Umbilical cord (tissue), 2 donors: ENCODE results near the gene TMEM232. TPM values are rescaled to one million over a fixed set of nuclear protein-coding genes. Genes with fewer than 3 reads are reported as not detected.
"Not testable (repeated sequence)": the region's sequence is repeated elsewhere in the genome, so short reads cannot be mapped to it uniquely, and the experiment has no call there.

Source experiments
- DNase-seq: peaks from one replicate; pipeline ENCODE4 v3.0.0-alpha.2; 2015; ENCODE audit warnings: low spot score
- total RNA-seq: library from RNA; depleted of rRNA; stranded (reverse); fragments of >200 nt; gene quantifications from one replicate; pipeline ENCODE4 v1.2.3, GENCODE V29; 2014; ENCODE audit warnings: low replicate concordance; ENCODE audit not compliant: insufficient read depth

The TMEM232 gene
- total RNA-seq, 1 donor from 2014 or later: 4.6 TPM

DNA sequence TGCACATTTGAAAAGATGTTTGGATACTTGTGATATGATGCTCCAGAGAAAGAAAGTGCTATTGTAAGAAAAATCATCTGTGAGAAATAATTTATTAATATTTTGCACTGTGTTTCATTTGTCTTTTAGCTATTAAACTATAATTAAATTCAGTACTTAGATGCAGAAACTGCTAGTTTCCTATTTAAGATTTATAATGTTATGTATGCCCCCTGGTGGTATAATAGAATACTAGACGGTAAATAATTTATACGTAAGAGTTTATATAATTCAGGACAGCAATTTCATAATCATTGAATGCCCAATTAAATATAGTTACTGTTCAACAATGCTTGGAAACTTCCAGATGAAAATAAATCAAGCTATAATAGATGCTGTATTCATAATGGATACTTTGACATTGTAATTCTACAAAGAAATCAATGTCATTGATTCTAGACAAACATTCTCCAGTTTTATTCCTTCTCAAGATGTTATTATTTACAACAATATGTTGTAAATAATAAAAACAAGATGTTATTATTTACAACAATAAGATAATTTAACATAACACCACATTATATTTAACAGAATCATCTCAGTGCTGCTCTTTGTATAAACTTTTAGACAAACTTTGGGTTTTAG is 101.0 kb downstream of the TMEM232 start:
- DNase-seq: peak; percentile 19

DNA sequence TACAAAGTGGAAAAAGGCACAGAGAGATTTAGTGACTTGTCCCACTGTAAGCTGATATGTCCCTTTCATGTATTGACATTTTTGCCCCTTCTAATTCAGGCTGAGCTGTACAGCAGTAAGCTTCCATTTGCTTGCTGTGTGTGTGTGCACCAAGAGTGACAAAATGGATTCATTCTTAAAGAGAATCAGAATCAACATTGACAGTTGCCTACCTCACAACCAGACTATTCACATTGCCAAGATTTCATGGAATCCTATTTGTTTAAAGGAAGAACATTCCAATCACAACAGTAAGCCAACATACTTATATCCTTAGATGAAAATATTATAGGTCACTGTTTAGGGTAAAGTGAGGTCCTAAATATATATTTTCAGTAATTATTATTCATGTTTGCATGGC is 102.6 kb downstream of the TMEM232 start:
- no peak for DNase-seq

DNA sequence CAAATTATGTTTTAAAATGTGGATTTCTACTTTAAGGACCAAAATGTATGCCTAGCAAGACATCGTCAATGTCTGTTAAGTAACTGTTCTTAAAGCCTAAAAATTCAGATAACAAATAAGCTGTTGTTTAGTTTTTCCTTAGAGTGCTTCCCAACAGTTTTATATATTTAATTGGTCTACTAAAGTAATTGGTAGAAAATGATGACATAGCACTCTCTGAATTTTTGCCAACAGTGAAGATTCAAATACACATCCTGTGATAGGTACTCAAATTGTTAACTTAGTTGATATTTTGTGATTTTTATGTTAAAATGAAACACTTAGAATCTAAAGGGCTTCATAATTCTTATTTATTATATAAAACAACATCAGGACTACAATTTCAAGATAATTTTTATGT is 107.5 kb downstream of the TMEM232 start:
- no peak for DNase-seq

DNA sequence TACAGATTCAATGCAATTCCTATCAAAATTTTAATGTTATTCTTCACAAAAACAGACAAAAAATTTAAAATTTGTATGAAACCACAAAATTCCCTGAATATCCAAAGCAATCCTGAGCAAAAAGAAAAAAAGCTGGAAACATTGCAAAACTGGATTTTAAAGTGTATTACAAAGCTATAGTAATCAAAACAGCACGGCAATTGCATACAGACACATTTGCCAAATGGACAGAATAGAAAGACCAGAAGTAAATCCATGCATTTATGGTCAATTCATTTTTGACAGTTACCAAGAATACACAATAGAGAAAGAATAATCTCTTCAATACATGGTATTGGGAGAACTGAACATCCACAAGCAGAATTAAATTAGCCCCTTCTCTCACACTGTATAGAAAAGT is 110.5 kb downstream of the TMEM232 start:
- no peak for DNase-seq

DNA sequence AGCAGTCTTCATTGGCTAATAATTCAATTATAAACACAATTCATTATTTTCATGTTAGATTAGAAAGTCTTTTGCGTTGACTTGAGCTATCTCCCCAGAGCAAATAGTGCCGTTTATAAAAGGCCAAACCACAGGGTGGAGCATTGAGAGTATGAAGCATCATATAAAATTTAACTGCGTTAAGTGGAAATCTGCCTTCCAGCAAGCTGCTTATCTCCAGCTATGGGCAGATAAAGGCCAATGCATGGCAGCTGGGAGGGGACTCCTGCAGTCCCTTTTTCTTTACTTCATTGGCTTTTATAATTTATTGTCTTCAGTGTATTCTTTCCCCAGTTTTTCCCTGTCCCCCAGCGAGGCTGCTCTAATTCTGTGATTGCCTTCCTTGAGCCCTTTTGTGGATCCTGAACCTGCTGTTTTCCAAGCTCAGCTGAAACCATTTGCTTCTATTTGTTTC is 113.7 kb downstream of the TMEM232 start:
- DNase-seq: peak; percentile 35

DNA sequence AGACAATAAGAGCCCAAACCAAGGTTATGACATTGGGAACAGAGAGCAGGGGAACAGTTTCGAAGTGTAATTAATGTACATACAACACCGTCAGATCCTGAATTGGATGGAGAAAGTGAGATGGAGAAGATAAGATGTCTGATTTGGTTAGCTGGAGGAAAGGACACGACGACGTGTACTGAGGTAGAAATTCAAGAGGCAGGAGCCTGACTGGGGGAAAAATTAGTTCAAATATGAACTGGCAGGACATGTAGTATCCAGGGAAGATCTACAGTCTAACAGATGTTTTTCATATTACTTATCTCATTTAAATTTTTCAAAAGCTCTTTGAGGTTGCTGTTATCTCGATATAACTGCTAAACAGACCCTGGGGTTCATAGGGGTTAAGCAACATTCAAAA is 114.7 kb downstream of the TMEM232 start:
- DNase-seq: no peak

DNA sequence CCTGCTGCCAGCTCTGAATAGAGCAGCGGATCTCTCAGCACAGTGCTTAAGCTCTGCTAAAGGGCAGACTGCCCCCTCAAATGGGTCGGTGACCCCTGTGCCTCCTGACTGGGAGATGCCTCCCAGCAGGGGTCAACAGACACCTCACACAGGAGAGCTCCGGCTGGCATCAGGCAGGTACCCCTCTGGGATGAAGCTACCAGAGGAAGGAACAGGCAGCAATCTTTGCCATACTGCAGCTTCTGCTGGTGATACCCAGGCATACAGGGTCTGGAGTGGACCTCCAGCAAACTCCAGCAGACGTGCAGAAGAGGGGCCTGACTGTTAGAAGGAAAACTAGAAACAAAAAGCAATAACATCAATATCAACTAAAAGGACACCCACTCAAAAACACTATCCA is 131.6 kb downstream of the TMEM232 start:
- no peak for DNase-seq

DNA sequence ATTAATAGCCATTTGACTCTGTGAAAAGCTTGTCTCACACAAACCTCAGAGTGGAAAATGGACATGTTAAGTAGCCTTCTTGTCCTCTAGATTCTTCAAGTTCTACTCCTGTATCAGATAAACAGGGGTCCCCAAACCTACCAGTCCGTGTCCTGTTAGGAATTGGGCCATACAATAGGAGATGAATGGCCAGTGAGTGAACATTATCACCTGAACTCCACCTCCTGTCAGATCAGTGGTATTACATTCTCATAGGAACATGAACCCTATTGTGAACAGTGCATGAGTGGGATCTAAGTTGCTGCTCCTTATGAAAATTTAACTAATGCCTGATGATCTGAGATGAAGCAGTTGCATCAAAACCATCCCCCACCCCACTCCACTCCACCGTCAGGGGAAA is 136.3 kb downstream of the TMEM232 start:
- DNase-seq: no peak

DNA sequence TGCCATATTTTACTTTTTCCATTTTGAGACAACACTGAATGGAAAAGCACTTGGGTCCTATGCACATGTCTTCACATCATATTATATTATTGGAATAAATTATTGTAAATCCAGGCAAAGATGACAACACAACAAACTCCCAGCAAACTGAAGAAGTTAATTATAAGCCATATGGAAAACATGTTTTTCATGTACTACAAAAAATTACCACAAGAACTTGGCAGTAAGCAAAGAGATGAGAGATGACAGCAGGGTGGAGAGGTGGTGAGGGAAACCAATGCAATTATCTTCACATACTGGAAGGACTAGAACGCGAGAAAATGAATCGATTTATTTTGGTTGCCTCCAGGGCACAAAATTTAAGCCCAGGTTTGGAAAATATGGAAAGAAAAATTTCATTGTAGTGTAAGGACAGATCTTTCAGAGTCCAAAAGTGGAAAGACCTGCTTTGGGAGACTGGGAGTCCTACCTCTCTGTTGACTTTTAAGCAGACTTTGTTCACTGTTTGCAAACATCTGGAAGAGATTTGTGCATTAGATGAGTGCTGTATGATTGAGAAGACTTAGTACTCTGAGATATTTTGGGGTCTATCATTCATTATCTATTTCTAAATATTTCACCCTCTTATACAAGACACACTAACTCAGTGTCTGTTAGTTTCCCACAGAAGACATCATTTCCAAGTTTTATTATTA is 138.0 kb downstream of the TMEM232 start:
- DNase-seq: no peak

DNA sequence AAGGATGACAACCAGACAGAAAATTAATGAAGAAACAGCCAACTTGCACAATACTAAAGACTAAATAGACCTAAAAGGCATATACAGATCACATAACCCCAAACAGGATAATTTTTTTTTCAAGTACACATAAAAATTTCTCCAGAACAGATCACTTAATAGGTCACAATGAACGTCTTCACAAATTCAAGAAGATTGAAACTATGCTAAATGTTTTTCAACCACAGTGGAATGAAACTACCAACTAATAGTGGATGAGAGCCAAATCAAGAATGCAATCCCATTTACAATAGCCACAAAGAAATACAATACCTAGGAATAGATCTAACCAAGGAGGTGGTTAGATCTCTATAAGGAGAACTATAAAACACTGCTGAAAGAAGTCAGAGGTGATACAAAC is 145.8 kb downstream of the TMEM232 start:
- no peak for DNase-seq

DNA sequence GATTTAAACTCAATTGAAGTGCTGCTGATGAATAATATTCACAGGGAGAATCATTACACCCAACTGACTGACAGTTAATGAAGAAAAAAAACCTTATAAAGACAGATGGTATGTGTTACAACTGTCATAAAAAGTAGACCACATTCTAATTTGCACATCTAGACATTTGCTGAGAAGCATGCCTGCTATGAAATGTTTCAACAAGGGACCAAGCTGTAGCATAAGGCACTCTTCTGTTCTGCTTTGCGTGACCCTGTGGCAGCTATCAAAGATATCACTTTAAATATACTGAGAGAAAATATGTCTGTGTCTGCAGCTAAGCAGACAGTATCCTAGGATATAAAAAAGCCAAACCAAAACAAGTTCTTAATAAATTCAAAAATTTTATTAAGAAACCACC is 153.7 kb downstream of the TMEM232 start:
- DNase-seq: no peak

DNA sequence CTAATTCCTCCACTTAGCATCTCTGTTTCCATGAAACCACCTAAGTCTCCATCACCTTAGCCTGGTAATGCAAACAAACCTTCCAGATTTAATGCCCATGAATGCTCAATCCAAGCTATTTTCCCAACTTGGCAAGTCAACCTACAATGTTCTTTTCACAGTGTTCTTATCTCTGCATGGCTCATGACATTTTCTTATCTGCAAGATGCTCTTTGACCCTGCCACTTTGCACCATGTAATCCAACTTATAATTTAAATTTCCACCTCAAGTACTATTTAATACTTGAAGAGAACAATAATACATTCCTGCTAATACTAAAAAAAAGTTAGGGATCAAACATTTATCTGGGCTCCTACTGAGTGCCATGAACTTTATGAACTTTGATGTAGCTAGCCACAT is 164.3 kb downstream of the TMEM232 start:
- no peak for DNase-seq

DNA sequence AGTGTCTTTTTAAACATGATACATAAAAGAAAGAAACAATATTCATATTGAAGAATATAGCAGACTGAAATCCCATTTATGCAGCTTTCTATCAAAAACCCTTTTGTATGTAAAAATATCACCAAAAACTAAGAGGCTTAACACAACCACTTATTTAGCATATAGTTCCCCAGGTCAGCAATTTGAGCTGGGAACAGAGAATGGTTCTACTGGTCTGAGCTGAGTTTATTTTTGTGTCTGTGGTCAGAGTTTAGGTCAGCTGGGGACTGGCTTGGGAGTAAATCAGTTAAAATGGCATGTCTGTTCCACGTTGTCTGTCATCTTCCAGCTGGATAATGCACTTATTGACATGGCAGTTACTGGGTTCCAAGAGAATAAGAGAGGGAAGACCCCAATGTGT is 165.0 kb downstream of the TMEM232 start:
- no peak for DNase-seq

DNA sequence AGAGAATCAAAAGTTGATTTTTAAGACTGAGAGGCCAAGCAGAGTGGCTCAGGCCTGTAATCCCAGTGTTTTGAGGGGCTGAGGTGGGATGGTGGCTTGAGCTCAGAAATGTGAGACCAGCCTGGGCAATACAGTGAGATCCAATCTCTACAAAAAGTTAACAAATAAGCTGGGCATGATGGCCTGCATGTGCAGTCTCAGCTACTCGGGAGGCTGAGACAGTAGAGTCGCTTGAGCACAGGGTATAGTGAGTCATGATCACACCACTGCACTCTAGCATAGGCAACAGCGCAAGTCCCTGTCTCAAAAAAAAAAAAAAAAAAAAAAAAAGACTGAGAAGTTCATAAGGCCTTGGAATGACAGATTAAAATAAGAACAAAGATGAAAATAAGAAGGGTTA is 177.2 kb downstream of the TMEM232 start:
- DNase-seq: no peak

DNA sequence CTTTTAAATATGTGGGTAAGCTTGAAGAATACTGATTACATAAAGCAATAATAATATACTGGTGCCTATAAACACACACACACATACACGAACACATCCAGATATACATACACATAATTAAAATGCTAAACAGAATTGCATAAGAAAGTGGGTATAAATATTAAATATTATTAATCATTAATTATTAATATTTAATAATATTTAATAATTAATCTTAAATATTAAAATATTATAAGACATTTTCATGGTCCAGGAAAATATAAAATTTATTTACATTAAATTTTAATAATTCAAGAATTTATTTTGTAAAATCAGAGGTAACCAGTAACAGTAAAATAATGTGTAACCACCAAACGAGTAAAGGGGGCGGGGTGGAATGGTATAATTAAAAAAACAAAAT is 178.3 kb downstream of the TMEM232 start:
- no peak for DNase-seq

DNA sequence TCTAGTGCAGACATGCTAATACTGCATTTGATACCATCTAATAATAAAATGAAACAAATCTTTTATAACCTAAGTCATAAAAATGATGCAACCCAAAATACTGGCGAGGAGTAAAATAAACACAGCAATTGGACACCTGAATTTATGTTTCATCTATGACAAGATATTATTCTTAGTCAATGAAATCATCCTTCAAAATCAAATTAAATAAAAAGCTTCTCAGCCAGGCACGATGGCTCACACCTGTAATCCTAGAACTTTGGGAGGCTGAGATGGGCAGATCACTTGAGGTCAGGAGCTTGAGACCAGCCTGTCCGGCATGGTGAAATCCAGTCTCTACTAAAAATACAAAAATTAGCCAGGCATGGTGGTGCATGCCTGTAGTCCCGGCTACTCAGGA is 179.0 kb downstream of the TMEM232 start:
- DNase-seq: no peak

DNA sequence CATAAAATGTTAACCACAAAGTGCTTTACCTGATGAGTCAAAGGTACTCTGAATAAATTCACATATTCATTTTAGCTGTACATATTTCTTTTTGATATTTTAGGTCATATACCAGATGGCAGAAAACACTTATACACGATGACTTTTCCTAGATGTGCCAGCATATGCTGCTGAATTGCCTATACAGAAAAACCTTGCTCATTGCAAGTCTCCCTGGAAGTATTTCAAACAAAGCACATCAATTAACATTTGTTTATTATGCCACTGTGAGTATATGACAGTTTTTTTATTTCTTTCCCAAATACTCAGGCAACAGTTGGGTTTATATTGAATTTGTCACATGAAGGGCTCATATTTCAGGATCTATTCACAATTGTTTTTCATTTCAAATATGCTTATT is 180.8 kb downstream of the TMEM232 start:
- no peak for DNase-seq

DNA sequence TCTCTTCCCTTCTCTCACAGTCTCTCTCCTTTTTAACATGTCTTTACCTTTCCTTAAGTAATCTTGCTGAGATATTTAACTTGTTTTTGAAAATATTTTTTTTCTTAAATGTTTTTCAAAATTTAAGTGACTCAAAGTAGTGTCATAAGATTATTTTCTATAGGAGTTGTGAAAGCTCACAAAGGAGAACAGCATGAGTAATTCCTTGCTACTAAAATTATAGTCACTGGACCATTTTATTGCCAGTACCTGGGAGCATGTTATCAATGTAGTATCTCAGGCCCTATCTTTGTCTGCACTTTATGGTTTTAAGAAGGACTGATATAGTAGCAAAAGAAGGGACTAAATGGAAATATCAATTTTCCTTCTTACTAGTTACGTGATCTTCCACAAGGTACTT is 181.9 kb downstream of the TMEM232 start:
- DNase-seq: no peak

DNA sequence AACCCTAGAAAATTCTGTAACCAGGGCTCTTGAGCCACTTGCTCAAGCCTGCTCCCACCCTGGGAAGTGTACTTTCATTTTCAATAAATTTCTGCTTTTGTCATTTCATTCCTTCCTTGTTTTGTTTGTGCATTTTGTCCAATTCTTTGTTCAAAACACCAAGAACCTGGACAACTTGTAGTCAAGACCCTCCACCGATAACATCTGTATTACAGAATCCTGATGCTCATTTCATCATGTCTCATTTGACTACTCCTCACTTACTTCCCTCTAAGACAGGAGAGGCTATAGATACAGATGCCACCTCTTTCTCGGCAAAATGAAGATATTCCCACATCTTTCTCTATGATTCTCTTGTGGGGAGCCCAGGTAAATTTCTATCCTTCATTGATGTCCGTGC is 183.5 kb downstream of the TMEM232 start:
- no peak for DNase-seq

DNA sequence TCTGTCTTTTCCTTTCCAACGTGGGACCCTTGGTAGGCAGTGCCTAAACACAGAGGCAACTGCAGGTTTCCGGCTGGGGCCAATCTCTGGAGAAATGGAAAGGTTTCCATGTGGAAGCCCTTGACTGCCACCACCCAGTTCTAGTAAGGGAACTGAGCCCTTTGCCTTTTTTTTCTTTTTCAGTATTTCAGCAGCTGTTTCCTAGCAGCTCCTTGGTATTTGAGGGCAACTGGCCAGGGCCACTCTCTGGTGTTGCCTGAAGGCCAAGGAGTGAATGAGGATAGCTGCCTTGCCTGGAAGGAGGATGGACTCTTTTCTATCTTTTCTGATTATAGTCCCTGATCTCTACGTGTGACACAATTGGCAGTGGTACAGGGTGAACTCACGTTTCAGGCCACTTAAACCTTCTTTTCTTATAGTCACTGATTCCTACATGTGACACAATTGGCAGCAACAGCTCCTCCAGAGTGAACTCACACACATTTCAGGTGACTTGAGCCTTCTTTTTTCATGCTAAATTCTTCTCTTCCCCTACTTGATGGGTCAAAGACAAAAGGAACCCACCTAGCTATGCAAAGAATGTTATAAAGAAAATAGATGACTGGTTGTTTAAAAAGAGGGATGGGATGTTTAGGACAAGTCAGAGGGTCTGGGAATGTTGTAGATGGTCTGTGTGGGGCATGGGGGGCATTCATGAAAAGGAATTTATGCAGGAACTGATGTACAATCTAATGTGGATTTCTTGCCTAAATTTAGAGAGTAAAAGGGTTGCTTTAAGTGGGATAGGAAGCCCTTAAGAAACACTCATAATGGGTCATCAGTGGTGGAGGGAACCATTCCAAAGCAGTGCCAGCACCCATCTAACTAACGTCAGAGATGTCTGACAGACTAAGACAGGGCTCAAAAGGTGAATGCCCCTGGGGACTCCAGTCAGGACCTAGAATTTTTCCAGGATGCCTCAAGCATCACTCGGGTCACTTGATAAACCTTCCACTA is 190.1 kb downstream of the TMEM232 start:
- DNase-seq: no peak

DNA sequence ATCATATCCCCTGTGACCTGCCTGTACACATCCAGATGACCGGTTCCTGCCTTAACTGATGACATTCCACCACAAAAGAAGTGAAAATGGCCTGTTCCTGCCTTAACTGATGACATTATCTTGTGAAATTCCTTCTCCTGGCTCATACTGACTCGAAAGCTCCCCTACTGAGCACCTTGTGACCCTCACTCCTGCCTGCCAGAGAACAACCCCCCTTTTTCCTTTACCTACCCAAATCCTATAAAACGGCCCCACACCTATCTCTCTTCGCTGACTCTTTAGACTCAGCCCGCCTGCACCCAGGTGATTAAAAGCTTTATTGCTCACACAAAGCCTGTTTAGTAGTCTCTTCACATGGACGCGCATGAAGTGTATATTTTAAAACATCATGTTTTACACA is 191.3 kb downstream of the TMEM232 start:
- not testable (repeated sequence) for DNase-seq

DNA sequence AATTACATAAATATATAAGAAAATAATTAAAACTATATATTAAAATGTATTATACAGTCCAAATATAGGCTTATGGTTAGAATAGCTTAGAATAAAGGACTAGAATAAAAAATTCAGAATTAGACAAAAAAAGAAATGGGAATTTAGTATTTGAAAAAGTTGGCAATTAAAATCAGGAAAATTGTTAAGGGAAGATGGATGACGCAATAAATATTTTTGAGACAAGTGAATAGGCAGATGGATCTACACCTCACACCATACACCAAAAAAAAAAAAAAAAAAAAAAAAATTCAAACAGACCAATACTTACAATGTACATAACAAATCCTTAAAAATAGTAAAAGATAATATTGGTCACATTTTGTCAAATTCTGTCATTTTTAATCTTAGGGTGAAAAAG is 200.7 kb downstream of the TMEM232 start:
- DNase-seq: no peak
